Kidney capillary endothelial cell (primary cell): ENCODE data around the gene TNIP1.

Experiments used
- DNase-seq: peaks from one replicate; pipeline ENCODE4 v3.0.0-alpha.2; 2018; ENCODE audit warnings: low spot score

TNIP1 gene

GRCh38 chr5:151040211-151040747, 40.6 kb downstream of the TNIP1 start:
- DNase-seq = no peak

- no peak for DNase-seq
These were observed 41.2 kb downstream of the TNIP1 start for GRCh38 chr5:151039665-151040064.

- no peak for DNase-seq
These were observed 42.0 kb downstream of the TNIP1 start for GRCh38 chr5:151038801-151039238.

- no peak for DNase-seq
These were observed 42.5 kb downstream of the TNIP1 start for GRCh38 chr5:151038412-151038745.

- no peak for DNase-seq
These were observed 43.0 kb downstream of the TNIP1 start for GRCh38 chr5:151037561-151038411.

- DNase-seq = no peak
These were observed 44.3 kb downstream of the TNIP1 start for GRCh38 chr5:151036556-151036955.

GRCh38 chr5:151034422-151035379, 46.1 kb downstream of the TNIP1 start:
- no peak for DNase-seq

GRCh38 chr5:151033217-151033934, 47.5 kb downstream of the TNIP1 start:
- DNase-seq = no peak

GRCh38 chr5:151031554-151031953, 49.3 kb downstream of the TNIP1 start:
- no peak for DNase-seq

GRCh38 chr5:151030379-151030778, 50.5 kb downstream of the TNIP1 start:
- DNase-seq = no peak

- no peak for DNase-seq
These were observed 50.8 kb downstream of the TNIP1 start for GRCh38 chr5:151030056-151030336.

GRCh38 chr5:151029179-151030055, 51.4 kb downstream of the TNIP1 start:
- DNase-seq = no peak

GRCh38 chr5:151028717-151029116, 52.1 kb downstream of the TNIP1 start:
- DNase-seq = no peak

GRCh38 chr5:151027961-151028479, 52.8 kb downstream of the TNIP1 start:
- DNase-seq = no peak

GRCh38 chr5:151026679-151027078, 54.2 kb downstream of the TNIP1 start:
- DNase-seq = no peak

GRCh38 chr5:151026088-151026487, 54.7 kb downstream of the TNIP1 start:
- no peak for DNase-seq

- DNase-seq = no peak
These were observed 55.6 kb downstream of the TNIP1 start for GRCh38 chr5:151025250-151025606.

- DNase-seq = no peak
These were observed 56.2 kb downstream of the TNIP1 start for GRCh38 chr5:151024440-151025249.

GRCh38 chr5:151023651-151024050, 57.2 kb downstream of the TNIP1 start:
- DNase-seq = no peak

GRCh38 chr5:151023047-151023615, 57.7 kb downstream of the TNIP1 start:
- no peak for DNase-seq
